Measurements from ENCODE around the gene TJP2.

The TJP2 gene

DNA sequence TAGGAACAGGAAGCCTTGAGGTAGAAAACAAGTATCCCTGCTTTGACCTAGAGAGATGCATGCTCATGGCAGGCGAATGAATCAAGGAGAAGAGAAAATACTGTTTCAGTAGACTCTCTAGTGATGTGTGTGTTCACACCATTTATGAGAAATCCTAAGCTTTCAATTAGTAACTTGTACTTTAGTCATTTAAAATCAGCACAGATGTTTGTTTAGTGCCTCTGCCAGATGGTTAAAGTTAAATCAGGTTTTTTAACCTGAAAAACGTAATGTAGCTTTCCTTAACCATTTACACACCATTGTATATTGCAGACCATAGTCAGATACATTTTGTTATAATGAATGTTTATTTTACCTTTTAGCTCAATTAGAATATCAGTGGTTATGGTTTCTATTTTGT, 5.0 kb downstream of the TJP2 start:
- Histone ChIP-seq H3K4me3 (no peak overlapping the region), H3K9ac (ENCODE audit: insufficient read length) (no peak overlapping the region), H3K27ac (no peak overlapping the region), H3K36me3 (ENCODE audit: insufficient read depth, low read length) (no peaks in the 10 kb centered on the region), H3K9me3 (ENCODE audit: low read depth, low read length) (no peaks in the 10 kb centered on the region)
- no peak for DNase-seq (ENCODE audit: low read depth, low spot score)
- TF ChIP-seq FOXP2 (optimal IDR thresholded peaks at IDR 0.05; ENCODE audit: control extremely low read depth, extremely low read length, insufficient read depth) (no peak), EZH2 (IDR thresholded peaks at IDR 0.05) (no peak), POLR2AphosphoS5 (IDR thresholded peaks at IDR 0.05; ENCODE audit: borderline replicate concordance, low read depth, low read length) (no peak)

DNA sequence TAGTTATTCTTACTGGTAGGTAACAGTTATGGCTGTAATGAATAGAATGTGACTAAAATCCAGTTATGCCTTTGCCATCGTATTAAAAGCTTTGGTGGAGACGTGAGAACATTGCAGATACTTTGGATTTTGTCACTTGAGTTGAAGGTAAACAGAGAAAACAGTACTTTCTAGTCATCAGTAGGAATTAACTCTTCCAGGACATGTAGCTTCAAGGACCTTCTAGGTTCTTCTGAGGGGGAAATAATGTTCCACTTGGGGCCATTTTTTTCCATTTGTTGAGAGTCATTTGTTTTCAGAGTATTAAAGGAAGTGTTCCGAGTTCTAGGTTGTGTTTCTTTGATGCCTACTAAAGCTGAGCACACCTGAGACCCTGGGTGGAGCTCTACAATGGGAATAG, 6.1 kb downstream of the TJP2 start:
- no peak overlapping the region for H3K27ac ChIP-seq
- no peaks in the 10 kb centered on the region for H3K9me3 ChIP-seq (ENCODE audit: low read depth, low read length)
- no peak overlapping the region for H3K4me3 ChIP-seq
- TF ChIP-seq FOXP2 (optimal IDR thresholded peaks at IDR 0.05; ENCODE audit: control extremely low read depth, extremely low read length, insufficient read depth) = no peak
- no peak for TF ChIP-seq EZH2 (IDR thresholded peaks at IDR 0.05)
- TF ChIP-seq POLR2AphosphoS5 (IDR thresholded peaks at IDR 0.05; ENCODE audit: borderline replicate concordance, low read depth, low read length) = no peak
- H3K36me3 ChIP-seq (ENCODE audit: insufficient read depth, low read length) = no peaks in the 10 kb centered on the region
- DNase-seq (ENCODE audit: low read depth, low spot score) = no peak
- H3K9ac ChIP-seq (ENCODE audit: insufficient read length) = no peak overlapping the region

DNA sequence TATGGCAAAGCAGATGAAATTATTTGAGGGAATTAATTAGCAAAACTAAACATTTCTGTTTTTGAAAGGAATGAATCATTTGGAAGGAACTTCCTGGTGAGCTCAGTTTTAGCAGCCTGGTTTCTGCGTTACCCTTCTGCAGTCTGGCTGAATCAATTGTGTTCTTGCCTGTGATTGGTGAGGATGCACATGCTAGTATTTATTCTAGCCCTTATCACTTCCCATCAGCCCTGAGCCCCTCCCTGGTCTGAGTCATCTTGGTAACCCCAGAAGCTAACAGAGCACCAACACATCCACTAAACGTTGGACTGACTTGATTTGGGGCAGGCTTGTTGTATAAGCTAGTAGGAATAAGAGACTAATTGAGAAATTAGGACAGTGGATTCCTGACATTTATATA, 6.6 kb downstream of the TJP2 start:
- Histone ChIP-seq H3K36me3 (ENCODE audit: insufficient read depth, low read length) (no peaks in the 10 kb centered on the region), H3K4me3 (no peak overlapping the region), H3K9me3 (ENCODE audit: low read depth, low read length) (no peaks in the 10 kb centered on the region), H3K27ac (no peak overlapping the region), H3K9ac (ENCODE audit: insufficient read length) (no peak overlapping the region)
- DNase-seq (ENCODE audit: low read depth, low spot score) = no peak
- TF ChIP-seq EZH2 (IDR thresholded peaks at IDR 0.05) = no peak
- no peak for TF ChIP-seq POLR2AphosphoS5 (IDR thresholded peaks at IDR 0.05; ENCODE audit: borderline replicate concordance, low read depth, low read length)
- TF ChIP-seq FOXP2 (optimal IDR thresholded peaks at IDR 0.05; ENCODE audit: control extremely low read depth, extremely low read length, insufficient read depth) = no peak

DNA sequence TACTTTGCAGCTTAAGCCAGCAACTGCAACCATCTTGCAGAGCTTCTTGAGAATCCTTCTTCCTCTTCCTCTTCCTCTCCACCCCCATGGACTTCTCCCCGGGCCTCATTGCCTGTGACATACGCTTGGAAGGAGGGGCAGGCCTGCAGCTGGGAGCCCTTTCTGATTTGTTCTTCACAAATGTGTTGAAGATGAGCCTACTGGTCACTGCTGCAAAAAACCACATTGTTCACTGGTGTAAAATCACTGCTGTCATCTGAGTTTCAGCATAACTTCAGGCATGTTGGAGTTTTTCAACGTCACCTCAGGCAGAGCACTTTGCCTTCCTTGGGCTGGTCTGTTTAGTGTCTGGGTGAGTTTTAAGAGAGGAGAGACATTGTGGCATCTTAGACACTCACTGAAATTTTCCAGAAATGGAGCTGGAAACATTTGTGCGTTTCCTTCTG, 7.9 kb downstream of the TJP2 start:
- DNase-seq (ENCODE audit: low read depth, low spot score) = no peak
- no peak overlapping the region for H3K27ac ChIP-seq
- H3K9ac ChIP-seq (ENCODE audit: insufficient read length) = no peak overlapping the region
- H3K9me3 ChIP-seq (ENCODE audit: low read depth, low read length) = no peaks in the 10 kb centered on the region
- no peaks in the 10 kb centered on the region for H3K36me3 ChIP-seq (ENCODE audit: insufficient read depth, low read length)
- no peak for TF ChIP-seq FOXP2 (optimal IDR thresholded peaks at IDR 0.05; ENCODE audit: control extremely low read depth, extremely low read length, insufficient read depth)
- TF ChIP-seq EZH2 (IDR thresholded peaks at IDR 0.05) = no peak
- TF ChIP-seq POLR2AphosphoS5 (IDR thresholded peaks at IDR 0.05; ENCODE audit: borderline replicate concordance, low read depth, low read length) = no peak
- H3K4me3 ChIP-seq = no peak overlapping the region

DNA sequence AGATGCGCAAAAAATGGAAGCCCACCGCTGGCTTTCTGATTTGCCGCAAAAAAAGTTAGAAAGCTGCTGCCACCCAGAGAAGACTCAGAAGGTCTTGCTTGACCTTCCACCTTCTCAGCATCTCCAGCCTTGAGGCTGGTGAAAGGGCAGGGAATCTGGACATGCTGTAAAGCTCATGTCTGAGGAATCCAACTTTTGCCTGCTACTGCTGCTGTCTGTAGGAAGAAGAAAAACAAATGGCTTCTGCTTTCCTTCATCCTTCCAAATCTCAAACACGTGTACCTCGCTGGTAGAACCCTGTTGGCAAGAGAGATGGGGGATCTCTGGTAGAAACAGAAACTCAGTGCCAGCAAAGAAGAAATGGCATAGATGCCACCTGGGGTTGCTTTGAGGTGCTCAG, 10.2 kb downstream of the TJP2 start:
- H3K27ac ChIP-seq = no peak overlapping the region
- H3K36me3 ChIP-seq (ENCODE audit: insufficient read depth, low read length) = no peaks in the 10 kb centered on the region
- no peaks in the 10 kb centered on the region for H3K9me3 ChIP-seq (ENCODE audit: low read depth, low read length)
- TF ChIP-seq FOXP2 (optimal IDR thresholded peaks at IDR 0.05; ENCODE audit: control extremely low read depth, extremely low read length, insufficient read depth) = no peak
- TF ChIP-seq EZH2 (IDR thresholded peaks at IDR 0.05) = no peak
- TF ChIP-seq POLR2AphosphoS5 (IDR thresholded peaks at IDR 0.05; ENCODE audit: borderline replicate concordance, low read depth, low read length) = no peak
- DNase-seq (ENCODE audit: low read depth, low spot score) = no peak
- H3K9ac ChIP-seq (ENCODE audit: insufficient read length) = no peak overlapping the region
- H3K4me3 ChIP-seq = no peak overlapping the region

DNA sequence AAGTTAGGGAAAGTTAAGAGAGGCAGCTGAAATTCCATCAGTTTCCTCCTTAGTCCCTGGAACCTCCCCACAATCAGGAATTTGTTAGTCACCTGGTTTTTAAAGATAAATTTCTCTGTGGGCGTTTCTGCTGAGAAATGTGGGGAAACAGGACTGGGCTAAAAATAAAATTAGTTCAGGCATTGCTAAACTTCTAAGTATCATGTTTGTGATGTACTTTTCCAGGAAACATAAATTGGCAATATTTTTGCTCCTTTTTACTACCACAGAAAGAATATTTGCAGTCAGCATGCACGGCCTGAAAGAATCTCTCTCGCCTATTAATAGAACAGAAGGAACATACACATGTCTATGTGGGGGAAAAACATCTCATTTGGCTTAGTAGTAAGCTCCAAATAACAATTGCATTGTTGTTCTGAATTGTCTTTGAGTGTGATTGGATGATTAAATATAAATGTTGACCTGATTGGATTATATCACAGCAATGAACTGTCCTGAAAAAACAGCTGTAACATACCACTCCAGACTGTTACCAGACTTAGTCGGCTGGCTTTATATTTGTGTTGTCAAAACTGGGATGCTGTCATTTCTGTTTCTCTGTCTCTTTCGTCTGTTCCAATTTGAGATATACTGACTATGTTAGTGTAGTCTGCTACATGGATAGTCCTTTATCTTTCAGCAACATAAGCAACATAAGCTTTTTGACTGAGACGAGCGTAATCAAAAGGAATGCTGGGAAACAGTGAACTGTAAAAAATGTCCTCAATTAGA, 12.9 kb downstream of the TJP2 start:
- Histone ChIP-seq H3K9ac (ENCODE audit: insufficient read length) (no peak overlapping the region), H3K27ac (no peak overlapping the region), H3K4me3 (no peak overlapping the region), H3K9me3 (ENCODE audit: low read depth, low read length) (no peaks in the 10 kb centered on the region), H3K36me3 (ENCODE audit: insufficient read depth, low read length) (no peaks in the 10 kb centered on the region)
- TF ChIP-seq EZH2 (IDR thresholded peaks at IDR 0.05) = no peak
- no peak for TF ChIP-seq FOXP2 (optimal IDR thresholded peaks at IDR 0.05; ENCODE audit: control extremely low read depth, extremely low read length, insufficient read depth)
- no peak for TF ChIP-seq POLR2AphosphoS5 (IDR thresholded peaks at IDR 0.05; ENCODE audit: borderline replicate concordance, low read depth, low read length)
- no peak for DNase-seq (ENCODE audit: low read depth, low spot score)

DNA sequence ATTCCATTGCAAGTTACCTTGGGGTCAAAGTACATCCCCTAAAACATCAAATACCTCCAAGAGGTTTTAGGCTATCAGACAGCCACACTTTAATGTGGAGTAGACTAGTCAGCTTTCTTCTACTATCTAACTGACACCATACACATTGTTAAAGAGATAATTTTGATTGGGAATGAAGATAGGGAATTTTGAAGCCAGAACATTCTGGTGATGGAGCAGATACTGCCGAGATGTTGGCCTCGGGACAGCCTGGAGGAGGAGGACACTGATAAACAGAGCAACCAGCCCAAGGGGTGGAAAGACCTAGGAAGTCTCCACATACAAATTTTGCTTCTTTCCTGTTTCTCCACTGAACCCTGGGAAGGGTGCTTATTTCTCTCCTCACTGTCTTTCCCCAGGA, 14.9 kb downstream of the TJP2 start:
- no peak overlapping the region for H3K4me3 ChIP-seq
- no peaks in the 10 kb centered on the region for H3K36me3 ChIP-seq (ENCODE audit: insufficient read depth, low read length)
- no peaks in the 10 kb centered on the region for H3K9me3 ChIP-seq (ENCODE audit: low read depth, low read length)
- no peak overlapping the region for H3K9ac ChIP-seq (ENCODE audit: insufficient read length)
- DNase-seq (ENCODE audit: low read depth, low spot score) = no peak
- no peak overlapping the region for H3K27ac ChIP-seq
- TF ChIP-seq EZH2 (IDR thresholded peaks at IDR 0.05) = no peak
- no peak for TF ChIP-seq POLR2AphosphoS5 (IDR thresholded peaks at IDR 0.05; ENCODE audit: borderline replicate concordance, low read depth, low read length)
- no peak for TF ChIP-seq FOXP2 (optimal IDR thresholded peaks at IDR 0.05; ENCODE audit: control extremely low read depth, extremely low read length, insufficient read depth)

DNA sequence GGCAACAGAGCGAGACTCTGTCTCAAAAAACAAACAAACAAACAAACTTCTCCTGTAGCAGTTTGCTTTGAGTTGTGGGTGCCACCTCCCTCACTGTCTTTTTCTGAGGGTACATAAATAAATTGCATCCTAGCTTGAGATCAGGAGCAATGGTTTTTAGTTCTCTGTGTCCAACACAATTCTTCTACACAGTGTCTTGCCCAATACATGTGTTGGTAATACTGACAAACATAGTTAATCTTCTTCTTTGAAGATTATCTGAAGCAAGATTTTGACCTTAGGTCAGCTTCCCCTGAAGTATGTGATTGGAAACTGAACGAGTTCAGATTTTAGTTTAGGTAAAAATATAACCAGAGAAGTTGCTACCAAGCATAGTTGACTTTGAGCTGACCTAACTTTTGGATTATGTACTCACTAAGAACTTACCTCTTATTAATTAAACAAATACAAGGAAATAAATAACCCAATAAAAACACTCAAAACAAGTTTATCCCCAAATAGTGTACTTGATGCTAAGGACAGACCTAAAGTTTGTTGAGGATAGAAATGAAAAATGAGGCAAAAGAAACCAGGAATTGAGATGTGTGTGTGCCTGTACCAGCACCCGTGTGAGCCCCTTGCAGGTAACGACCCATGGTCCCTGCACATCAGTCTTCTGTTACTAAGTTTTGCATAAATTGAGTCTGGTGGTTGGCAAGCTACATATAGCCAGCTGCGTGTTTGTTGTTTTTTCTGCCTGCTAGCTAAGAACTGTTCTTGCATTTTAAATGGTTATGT, 16.2 kb downstream of the TJP2 start:
- Histone ChIP-seq H3K27ac (no peak overlapping the region), H3K9me3 (ENCODE audit: low read depth, low read length) (no peaks in the 10 kb centered on the region), H3K36me3 (ENCODE audit: insufficient read depth, low read length) (no peaks in the 10 kb centered on the region), H3K9ac (ENCODE audit: insufficient read length) (no peak overlapping the region), H3K4me3 (no peak overlapping the region)
- no peak for TF ChIP-seq EZH2 (IDR thresholded peaks at IDR 0.05)
- no peak for TF ChIP-seq POLR2AphosphoS5 (IDR thresholded peaks at IDR 0.05; ENCODE audit: borderline replicate concordance, low read depth, low read length)
- DNase-seq (ENCODE audit: low read depth, low spot score) = no peak

Data from SK-N-MC (cell line).